Upper lobe of left lung (tissue), 6 donors: ENCODE measurements around the gene TF. TPM values are rescaled to one million over a fixed set of nuclear protein-coding genes. Genes with fewer than 3 reads are reported as not detected.

Source experiments
- ATAC-seq, 2 donors: fragments of 200-7000 bp; cut with Tn5 transposase; one replicate each; pipeline ENCODE4 v1.9.1; 2022; ENCODE audit warnings: mild to moderate bottlenecking in 2 of 2, moderate library complexity in 2 of 2; ENCODE audit not compliant: low FRiP score in 2 of 2
- DNase-seq, 2 donors: peaks; one replicate each; pipeline ENCODE4 v3.0.0-alpha.2; 2019 to 2020
- H3K27ac ChIP-seq, 4 donors: fragments of 200-600 bp; sonication (generic); one replicate each; pipeline ENCODE4 v1.5.1; 2016 to 2019
- H3K27me3 ChIP-seq, 4 donors: fragments of 200-600 bp; sonication (generic); one replicate each; pipeline ENCODE4 v1.5.1; 2017 to 2019
- H3K36me3 ChIP-seq, 4 donors: fragments of 200-600 bp; sonication (generic); one replicate each; pipeline ENCODE4 v1.5.1; 2016 to 2019
- H3K4me1 ChIP-seq, 4 donors: fragments of 200-600 bp; sonication (generic); one replicate each; pipeline ENCODE4 v1.5.1; 2018 to 2019
- H3K4me3 ChIP-seq, 4 donors: fragments of 200-600 bp; sonication (generic); one replicate each; pipeline ENCODE4 v1.5.1; 2017 to 2019; ENCODE audit warnings: mild to moderate bottlenecking in 2 of 4, moderate library complexity in 1 of 4
- H3K9me3 ChIP-seq, 4 donors: fragments of 200-600 bp; sonication (generic); one replicate each; pipeline ENCODE4 v1.5.1; 2018 to 2019
- CTCF ChIP-seq, 6 experiments: fragments of 450-650 bp in 4 of 6; fragments of 200-600 bp in 2 of 6; sonication (generic) in 2 of 6; IDR thresholded peaks; one replicate each; pipeline ENCODE4 v1.5.1; 2016 to 2019; ENCODE audit warnings: antibody characterized with exemption in 6 of 6
- EP300 ChIP-seq, 4 donors: sonication (generic); formaldehyde crosslinking; IDR thresholded peaks; one replicate each; pipeline ENCODE4 v1.5.1; 2017; ENCODE audit warnings: antibody characterized with exemption in 4 of 4, control low read depth in 2 of 4
- POLR2A ChIP-seq, 4 donors: fragments of 450-650 bp; IDR thresholded peaks; one replicate each; pipeline ENCODE4 v1.5.1; 2016 to 2017; ENCODE audit warnings: antibody characterized with exemption in 4 of 4, mild to moderate bottlenecking in 2 of 4
- POLR2AphosphoS5 ChIP-seq, 2 donors: sonication (generic); formaldehyde crosslinking; IDR thresholded peaks; one replicate each; pipeline ENCODE4 v1.5.1; 2017; ENCODE audit warnings: antibody characterized with exemption in 2 of 2
- WGBS, 2 donors: methylation state at CpG; one replicate each; pipeline ENCODE4 v1.1.5; 2017 to 2018; 5-methylcytosine and 5-hydroxymethylcytosine counted together
- total RNA-seq, 6 donors: library from RNA; depleted of rRNA in 4 of 6; stranded (reverse); fragments of >200 nt in 4 of 6; gene quantifications; one replicate each; pipeline versions ENCODE4 v1.1.0 to v1.2.1, GENCODE V29; 2016 to 2021
- donor health status: DM: no; HTN: no; CAD: no; lungs with moderate emphysema.
- donor health status: DM: no; HTN: yes; CAD: no; lungs with severe emphysema.

Gene TF
- total RNA-seq, 6 donors from 2014 or later = 0.61 to 15.5 (median 3.7) TPM

- WGBS, 2 donors = 73 to 74% methylated on average over 4 to 5 of the region's 5 CpGs
- Histone ChIP-seq H3K4me1 (peaks cover 0 to 6% (median 0%) of the 10 kb centered on the region in 4 donors), H3K27ac (no peak overlapping the region), H3K27me3 (peaks cover 0 to 5% (median 2%) of the 10 kb centered on the region in 4 donors), H3K36me3 (no peaks in the 10 kb centered on the region), H3K4me3 (no peak overlapping the region), H3K9me3 (no peaks in the 10 kb centered on the region)
- ATAC-seq = no peak
- DNase-seq = no peak
- TF ChIP-seq CTCF (IDR thresholded peaks at IDR 0.05) (no peak), POLR2AphosphoS5 (IDR thresholded peaks at IDR 0.05) (no peak), POLR2A (IDR thresholded peaks at IDR 0.05) (no peak), EP300 (IDR thresholded peaks at IDR 0.05) (no peak)
Observed at GRCh38 chr3:133744241-133744640, 2.0 kb upstream of the TF start.

GRCh38 chr3:133745108-133745507 is 1.1 kb upstream of the TF start:
- 86 to 91% methylated on average over 4 of the region's 4 CpGs for WGBS, 2 donors
- peaks cover 0 to 5% (median 2%) of the 10 kb centered on the region in 4 donors for H3K27me3 ChIP-seq

GRCh38 chr3:133746712-133747066 is 496 bp downstream of the TF start:
- TF ChIP-seq EP300 (IDR thresholded peaks at IDR 0.05) (no peak), POLR2AphosphoS5 (IDR thresholded peaks at IDR 0.05) (no peak), CTCF (IDR thresholded peaks at IDR 0.05) (no peak), POLR2A (IDR thresholded peaks at IDR 0.05) (no peak)
- Histone ChIP-seq H3K27me3 (peaks cover 0 to 5% (median 2%) of the 10 kb centered on the region in 4 donors), H3K27ac (no peak overlapping the region), H3K4me1 (peaks cover 0 to 6% (median 0%) of the 10 kb centered on the region in 4 donors), H3K36me3 (no peaks in the 10 kb centered on the region), H3K9me3 (no peaks in the 10 kb centered on the region), H3K4me3 (no peak overlapping the region)
- ATAC-seq = no peak
- DNase-seq = no peak
- 78 to 81% methylated on average over 3 to 8 of the region's 8 CpGs for WGBS, 2 donors

More at GRCh38 chr3:133745108-133745507, 1.1 kb upstream of the TF start:
- ATAC-seq (no peak), DNase-seq (no peak)
- H3K4me3 ChIP-seq = no peak overlapping the region
- no peaks in the 10 kb centered on the region for H3K9me3 ChIP-seq
- no peaks in the 10 kb centered on the region for H3K36me3 ChIP-seq
- no peak overlapping the region for H3K27ac ChIP-seq
- H3K4me1 ChIP-seq = peaks cover 0 to 6% (median 0%) of the 10 kb centered on the region in 4 donors
- TF ChIP-seq POLR2A (IDR thresholded peaks at IDR 0.05) = no peak
- no peak for TF ChIP-seq CTCF (IDR thresholded peaks at IDR 0.05)
- no peak for TF ChIP-seq EP300 (IDR thresholded peaks at IDR 0.05)
- no peak for TF ChIP-seq POLR2AphosphoS5 (IDR thresholded peaks at IDR 0.05)

GRCh38 chr3:133747373-133747772 is 1.2 kb downstream of the TF start:
- DNase-seq (no peak), ATAC-seq (no peak)
- 100% methylated on average over 1 of the region's 1 CpG; no CpG with 5 or more reads in 1 of the 2 donors for WGBS, 2 donors
- Histone ChIP-seq H3K36me3 (no peaks in the 10 kb centered on the region), H3K9me3 (no peaks in the 10 kb centered on the region), H3K27ac (no peak overlapping the region), H3K27me3 (peaks cover 0 to 5% (median 2%) of the 10 kb centered on the region in 4 donors), H3K4me1 (peaks cover 0 to 6% (median 0%) of the 10 kb centered on the region in 4 donors), H3K4me3 (no peak overlapping the region)
- TF ChIP-seq EP300 (IDR thresholded peaks at IDR 0.05) = no peak
- no peak for TF ChIP-seq POLR2A (IDR thresholded peaks at IDR 0.05)
- TF ChIP-seq CTCF (IDR thresholded peaks at IDR 0.05) = no peak
- no peak for TF ChIP-seq POLR2AphosphoS5 (IDR thresholded peaks at IDR 0.05)
